ENCODE measurements around the gene YIPF2.

- TF ChIP-seq CTCF (IDR thresholded peaks at IDR 0.05; ENCODE audit: borderline replicate concordance, extremely low read depth, low read length, poor library complexity, severe bottlenecking): no peak
- no peak for TF ChIP-seq EZH2 (IDR thresholded peaks at IDR 0.05; ENCODE audit: borderline replicate concordance, low read depth, low read length, severe bottlenecking)
These were observed 46.9 kb downstream of the YIPF2 start for GRCh38 chr19:10881403-10882107.
